ENCODE results near the gene PBX3. TPM values are rescaled to one million over a fixed set of nuclear protein-coding genes. Genes with fewer than 3 reads are reported as not detected.
"Not testable (repeated sequence)": the region's sequence is repeated elsewhere in the genome, so short reads cannot be mapped to it uniquely, and the experiment has no call there.

PBX3 gene
- total RNA-seq, 1 experiment from 2014 or later, result 27.2 TPM

DNA sequence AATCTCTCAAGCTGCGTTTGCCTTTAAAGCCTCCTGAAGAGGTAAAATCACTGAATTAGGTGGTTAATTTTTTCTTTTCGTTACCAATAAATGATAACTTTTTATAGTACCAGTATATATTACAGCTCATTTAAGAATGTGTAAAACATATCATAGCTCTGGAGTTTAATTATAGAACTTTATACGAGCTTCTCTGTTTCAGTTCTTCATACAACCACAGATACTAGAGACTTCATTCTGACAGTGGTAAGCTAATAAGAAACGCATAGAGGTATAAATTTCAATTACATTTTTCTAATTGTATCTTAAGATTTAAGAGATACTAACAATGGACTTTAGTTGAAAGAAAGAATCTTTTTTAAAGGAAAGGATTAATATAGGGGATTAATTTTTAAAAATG is 73.9 kb downstream of the PBX3 start:
- no peak for DNase-seq (ENCODE audit: low spot score)

DNA sequence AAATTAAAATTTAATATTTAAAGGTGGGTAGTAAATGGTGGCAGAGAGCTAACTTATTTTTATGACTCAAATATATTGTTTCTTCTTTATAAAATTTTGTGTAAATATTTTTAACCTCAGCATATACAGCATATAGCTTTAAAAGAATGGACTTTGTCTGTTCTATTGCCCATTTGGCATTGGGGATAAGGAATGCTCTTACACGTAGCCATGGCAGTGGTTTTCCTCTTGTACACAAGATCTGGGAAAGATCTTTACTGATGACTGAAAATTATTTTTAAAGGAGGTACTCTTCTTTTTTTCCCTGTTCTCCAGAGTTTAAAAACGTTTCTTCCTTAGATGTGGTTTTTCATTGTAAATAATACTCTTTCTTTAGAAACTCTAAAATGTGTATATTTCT is 75.0 kb downstream of the PBX3 start:
- no peak for DNase-seq (ENCODE audit: low spot score)

DNA sequence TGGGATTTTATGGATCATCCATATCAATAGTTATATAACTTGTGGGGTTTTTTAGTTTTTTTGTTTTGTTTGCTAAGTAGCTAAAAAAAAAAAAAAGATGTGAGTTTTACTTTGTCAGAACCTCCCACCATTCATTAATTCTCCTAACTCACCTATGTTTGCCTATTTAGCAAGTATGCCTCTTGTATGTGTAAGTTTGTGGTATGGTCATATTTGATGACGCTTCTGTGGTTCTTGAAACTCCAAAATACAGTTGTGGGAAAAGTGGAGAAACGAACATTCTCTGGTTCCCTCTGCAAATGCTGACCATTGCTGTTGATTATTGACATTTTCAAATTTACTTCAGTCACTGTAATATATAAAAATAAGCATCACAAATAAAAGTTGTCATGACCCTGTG is 75.7 kb downstream of the PBX3 start:
- no peak for DNase-seq (ENCODE audit: low spot score)

DNA sequence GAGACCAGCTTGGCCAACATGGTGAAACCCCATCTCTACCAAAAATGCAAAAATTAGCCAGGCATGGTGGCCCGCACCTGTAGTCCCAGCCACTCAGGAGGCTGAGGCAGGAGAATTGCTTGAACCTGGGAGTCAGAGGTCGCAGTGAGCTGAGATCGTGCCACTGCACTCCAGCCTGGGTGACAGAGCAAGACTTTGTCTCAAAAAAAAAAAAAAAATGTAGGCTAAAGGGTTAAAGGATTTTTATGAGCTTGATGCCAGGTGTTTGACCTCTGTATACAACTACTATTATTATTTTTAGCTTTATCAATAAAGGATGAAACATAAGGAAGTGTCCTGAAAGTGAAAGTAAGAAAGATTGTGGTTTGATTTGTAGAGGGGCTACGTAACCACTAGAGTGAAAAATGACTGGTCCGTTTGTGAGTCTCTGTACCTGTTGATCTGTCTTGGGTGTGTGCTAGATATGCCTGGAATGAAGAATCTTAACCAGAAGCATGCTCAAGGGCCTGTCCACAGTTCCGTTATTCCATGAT is 76.8 kb downstream of the PBX3 start:
- DNase-seq (ENCODE audit: low spot score), result not testable (repeated sequence)

DNA sequence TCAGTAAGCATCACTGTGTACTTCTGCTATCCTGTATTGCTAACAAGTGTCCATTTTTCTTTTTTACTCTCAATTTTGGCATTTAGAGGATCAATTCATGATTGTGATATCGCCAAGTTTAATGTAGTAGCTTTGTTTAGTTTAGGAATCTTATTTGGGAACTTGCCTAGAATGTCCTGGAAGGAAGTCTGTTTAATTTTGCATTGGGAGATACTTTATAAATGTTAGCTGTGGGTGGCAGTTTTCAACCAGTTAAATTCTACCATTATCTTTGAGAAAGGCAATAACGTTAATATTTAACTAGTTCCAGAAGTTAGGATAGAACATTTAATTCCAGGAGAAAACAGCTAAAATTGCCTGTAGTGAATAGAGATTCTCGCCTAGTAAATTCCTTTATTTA is 78.6 kb downstream of the PBX3 start:
- DNase-seq (ENCODE audit: low spot score), result no peak

DNA sequence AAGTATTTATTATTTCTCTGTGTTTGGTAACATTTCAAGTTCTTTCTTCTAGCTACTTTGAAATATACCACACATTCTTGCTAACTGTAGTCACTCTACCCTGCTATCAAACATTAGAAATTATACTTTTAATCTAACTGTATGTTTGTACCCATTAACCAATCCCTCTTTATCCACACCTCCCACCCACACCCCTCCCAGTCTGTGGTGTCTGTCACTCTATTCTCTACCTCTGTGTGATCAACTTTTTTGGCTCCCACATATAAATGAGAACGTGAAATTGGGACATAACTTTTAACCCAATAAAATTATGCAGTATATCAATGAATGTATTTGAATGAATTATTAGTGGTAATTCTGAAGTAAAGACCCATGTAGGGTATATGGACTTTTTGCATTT is 79.7 kb downstream of the PBX3 start:
- DNase-seq (ENCODE audit: low spot score), result no peak

DNA sequence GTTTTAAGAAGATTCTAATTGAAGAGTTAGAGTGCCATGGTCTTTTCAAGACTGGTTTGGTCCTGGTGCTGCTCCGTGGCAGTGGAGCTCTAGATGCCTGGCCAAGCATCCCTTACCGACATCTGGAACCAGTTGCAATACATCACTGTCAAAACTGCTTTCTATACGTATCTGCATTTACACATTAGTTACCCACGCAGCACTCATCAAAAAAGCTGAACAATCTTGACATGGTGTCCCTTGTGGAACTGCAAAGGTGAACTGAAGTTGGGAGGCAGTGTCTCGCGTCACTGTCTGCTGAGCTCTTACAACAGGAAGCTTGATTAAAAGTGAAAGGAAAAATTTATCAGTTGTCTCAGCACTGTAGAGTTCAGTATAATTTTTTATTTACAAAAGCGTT is 82.6 kb downstream of the PBX3 start:
- no peak for DNase-seq (ENCODE audit: low spot score)

DNA sequence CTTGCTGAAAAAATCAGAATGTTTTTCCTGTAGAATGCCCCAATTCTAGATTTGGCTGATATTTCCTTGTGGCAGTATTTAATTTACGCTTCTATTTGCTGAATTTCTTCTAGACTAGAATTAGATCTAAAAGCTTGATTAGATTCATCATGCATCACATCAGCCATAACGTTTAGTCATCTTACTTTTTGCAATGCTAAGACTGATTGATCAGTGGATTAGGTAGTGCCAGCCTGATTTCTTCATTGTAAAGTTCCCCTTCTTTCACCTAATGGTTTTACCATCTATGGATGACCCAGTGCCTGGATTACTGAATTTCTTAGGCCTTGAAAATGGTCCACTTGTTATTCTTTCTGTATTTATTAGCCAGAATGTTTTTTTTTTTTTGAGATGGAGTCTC is 83.9 kb downstream of the PBX3 start:
- no peak for DNase-seq (ENCODE audit: low spot score)

DNA sequence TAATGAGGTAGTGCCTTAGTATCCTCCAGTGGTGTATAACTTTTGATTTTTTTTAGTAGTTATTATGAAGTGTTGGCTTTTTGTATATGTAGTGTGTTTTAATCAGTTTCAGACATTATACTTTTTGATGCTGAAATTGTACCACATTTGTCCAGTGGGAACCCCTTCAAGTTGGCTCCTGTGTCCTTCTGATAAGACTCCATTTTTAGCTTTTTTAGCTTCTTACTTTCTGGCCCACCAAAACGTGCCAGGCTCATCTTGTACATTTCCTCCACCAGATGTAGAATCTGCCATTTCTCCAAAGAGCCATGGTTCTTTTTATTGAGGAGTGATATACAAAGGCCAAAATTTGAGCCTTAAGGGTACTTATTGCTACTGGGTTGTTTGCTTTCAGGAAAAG is 84.4 kb downstream of the PBX3 start:
- DNase-seq (ENCODE audit: low spot score), result no peak

DNA sequence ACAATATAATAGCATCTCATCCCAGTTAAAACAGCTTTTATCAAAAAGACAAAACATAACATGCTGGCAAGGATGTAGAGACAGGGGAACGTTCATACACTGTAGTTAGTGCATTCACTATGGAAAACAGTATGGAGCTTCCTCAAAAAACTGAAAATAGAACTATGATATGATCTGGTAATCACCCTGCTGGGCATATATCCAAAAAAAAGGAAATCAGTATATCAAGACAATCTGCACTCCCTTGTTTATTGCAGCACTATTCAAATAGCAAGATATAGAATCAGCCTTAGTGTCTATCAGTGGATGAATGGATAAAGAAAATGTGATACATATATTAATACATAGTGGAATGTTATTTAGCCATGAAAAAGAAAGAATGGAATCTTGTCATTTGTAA is 88.5 kb downstream of the PBX3 start:
- no peak for DNase-seq (ENCODE audit: low spot score)

DNA sequence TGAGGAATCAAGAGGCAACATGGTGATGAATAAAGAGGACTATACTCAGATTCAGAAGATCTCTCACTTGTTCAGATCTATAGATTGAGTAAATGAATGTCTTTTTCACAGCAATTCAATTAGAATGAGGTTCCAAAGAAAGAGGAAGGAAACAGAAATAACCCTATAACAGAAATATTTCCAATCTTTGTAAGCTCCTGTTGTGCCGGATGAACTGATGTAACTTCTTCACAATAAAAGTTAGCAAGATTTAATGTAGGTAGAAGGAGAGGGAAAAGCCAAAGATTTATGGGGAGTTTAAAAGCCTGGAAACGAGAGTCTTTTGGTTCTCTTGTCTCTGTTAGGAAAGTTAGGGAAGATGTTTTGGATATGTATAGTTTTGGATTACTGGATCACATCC is 92.1 kb downstream of the PBX3 start:
- no peak for DNase-seq (ENCODE audit: low spot score)

DNA sequence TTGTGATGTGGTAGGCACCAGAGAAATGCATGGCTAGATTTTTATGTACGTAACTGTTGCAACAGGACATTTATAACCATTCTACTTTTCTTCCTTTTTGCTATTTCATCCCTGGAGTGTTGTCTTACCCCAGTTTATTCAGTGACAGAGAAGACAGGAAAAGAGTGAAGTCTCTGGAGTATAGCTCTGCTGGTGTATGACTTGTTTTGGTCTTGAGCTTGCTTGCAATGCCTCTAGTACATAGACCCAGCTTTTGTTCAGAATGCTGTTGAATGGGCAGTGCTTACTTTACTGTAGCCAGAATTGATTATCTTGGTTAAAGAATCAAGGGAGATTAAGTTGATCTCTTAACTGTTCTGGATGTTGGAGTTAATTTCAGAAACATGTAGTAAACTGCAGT is 94.3 kb downstream of the PBX3 start:
- no peak for DNase-seq (ENCODE audit: low spot score)

DNA sequence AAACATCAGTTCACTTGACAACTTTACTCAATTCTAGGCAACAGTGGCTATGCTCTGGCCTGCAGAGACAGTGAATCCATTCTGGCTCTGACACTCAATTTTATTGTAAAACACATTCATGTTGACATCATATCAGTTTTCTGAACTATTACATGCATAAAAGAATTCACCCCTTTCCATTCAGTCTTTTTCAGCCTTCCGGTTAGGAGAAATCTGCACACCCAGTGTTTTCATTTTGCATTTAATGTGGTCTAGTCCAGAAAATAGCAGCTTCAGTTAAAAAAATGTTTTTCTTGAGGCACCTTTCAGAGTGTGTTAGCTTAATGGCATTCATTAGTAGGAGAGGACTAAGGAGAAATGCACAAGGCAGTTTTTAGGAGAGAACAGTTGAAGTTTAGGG is 95.1 kb downstream of the PBX3 start:
- DNase-seq (ENCODE audit: low spot score), result no peak

DNA sequence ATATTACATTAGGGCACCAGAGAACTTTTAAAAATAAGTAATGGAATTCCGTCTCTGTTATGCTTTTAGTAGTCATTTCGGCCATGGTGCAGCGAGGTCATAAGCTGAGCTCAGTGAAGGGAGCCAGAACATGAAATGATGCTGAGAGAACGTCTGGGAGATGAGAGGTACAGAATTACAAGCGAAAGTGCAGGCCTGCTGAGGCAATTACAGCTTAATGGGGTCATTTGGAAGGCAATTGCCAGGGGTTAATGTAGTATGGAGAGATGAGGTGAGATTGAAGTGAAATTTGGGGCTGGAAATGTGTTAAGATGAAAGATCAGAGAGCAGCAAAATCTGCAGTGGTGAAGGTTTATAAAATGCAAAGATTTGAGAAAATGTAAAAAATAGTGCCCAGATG is 96.5 kb downstream of the PBX3 start:
- DNase-seq (ENCODE audit: low spot score), result no peak

DNA sequence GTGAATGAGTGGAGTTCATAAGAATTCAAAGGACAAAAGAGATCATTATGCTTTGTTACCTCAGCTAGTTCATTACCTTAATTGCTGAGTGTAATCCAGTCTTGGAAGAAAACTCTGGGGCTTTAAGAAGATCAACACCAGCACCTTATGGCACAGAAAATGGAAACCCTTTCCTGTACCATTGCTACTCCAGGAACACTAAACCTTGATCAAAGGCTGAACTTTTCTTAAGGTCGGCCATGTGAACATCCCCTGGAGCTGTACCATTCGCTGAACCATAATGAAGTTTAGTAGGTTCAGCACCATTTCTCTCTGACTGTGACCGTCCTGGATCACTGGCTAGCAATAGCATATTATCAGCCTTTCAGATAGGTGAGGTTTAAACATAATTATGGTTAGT is 97.4 kb downstream of the PBX3 start:
- DNase-seq (ENCODE audit: low spot score), result no peak

DNA sequence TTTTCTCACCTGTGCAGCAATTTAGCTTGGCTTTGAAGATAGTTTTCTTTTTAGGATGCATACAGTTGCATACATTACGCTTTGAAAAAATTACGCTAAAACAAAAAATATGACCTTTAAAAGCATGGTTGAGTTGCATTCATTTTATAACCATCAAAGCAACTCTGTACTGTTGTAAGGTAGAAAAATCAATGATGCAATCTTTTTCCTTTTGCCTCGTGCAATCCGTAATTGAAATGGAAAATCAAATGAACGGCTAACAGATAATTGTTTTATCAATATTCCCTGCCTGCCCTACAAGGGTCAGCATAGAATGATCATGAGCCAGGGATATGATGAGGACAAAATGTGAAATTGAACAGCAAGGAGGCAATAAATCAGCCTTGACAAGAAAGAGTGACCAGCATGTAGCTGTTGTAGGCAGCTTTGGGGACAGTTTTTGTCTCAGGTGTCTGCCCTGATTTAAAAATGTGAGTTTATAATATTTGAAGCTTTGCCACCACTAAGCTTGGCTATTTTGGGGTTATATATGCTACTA is 98.2 kb downstream of the PBX3 start:
- DNase-seq (ENCODE audit: low spot score), result no peak

DNA sequence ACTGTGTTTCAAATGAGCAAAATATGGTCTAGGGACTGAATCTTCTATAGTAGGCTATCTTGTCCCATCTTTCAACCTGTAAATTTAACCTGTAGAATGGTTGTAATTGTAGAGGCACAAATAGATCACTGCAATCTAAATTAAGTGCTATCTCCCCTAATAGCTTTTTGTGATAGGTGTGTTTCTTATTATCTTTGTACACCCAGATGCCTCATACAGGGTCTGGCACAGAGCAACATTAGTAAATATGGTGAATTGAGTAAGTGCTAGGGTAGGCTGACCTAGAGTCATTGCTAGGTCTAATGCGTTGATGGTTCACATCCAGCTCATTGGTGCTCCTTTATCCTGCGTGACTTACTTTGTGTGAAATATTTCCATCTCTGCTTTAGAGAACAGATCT is 100.6 kb downstream of the PBX3 start:
- no peak for DNase-seq (ENCODE audit: low spot score)

DNA sequence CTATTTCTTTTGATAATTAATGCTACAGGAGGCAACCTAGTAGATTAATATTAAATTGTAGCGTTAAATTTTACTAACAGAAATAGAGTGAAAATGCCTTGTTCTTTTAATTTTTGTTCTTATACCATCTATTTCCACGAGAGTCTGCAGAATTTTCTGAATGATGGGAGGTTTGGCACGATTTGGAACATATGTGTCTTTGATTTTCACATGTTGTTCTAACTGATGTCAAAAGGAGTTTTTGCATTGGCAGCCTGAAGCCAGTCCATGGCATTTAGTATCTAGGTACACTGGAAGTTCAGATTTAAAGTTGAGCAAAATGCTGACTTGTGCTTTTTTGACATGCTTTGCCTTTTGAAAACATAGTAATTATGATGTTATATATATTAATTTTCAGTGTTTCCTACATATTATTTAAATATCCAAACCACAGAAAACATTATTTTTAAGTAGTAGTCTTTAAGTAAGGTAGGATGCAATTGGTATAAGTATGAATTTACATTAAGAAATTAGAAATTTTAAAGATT is 103.0 kb downstream of the PBX3 start:
- no peak for DNase-seq (ENCODE audit: low spot score)

DNA sequence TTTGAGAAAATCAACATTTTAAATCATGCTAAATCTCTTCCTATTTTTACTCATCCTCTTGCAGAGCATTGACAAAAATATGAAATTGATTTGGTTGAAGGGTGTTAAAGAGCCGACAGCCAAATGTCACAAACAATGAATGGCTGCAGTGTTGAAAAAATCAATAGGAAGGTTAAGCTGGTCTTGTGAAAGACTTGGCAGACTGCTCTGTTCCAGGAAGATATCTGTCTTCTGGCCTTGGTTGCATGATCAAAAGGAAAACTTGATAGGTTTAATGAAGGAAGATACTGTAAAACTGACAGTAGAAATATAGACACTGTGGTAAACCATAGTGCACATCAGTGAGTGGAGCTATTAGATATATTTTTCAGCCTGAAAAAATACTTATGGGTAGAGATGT is 103.6 kb downstream of the PBX3 start:
- peak; percentile 10 for DNase-seq (ENCODE audit: low spot score)

DNA sequence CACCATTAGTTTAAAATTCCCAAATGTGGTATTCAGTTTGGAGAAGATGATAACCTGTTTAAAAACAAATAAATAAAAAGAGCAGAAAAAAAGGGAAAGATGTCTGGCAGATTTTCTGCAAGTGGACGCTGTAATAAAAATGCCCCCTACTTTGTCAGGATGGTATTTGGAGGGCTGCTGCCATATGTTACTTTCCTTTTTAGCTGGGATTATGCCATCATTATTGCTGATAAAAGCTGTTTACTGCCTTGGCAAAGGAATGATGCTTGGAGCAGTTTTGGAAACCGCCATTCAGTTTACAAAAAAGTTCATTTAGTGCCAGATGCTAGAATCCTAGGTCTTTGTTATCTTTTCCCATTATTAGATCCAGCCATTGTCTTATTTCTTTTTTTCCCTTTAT is 104.8 kb downstream of the PBX3 start:
- no peak for DNase-seq (ENCODE audit: low spot score)

DNA sequence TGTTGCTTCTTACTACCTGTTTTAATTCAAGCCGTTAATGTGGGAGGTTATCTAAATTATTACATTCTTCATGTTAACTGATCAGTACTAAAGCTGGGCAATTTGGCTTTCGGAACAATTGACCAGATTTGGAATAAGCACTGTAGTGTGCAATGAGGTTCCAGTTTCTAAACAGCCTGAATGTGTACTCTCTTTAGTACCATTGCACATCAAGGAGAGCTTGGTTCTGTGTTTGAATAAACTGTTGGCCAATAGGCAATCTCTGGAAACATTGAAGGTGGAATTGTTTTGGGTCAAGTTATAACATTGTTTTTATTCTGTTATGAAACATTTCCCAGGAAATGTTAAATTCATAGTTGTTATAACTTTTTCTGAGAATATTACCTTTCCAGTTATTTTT is 105.2 kb downstream of the PBX3 start:
- DNase-seq (ENCODE audit: low spot score), result no peak

DNA sequence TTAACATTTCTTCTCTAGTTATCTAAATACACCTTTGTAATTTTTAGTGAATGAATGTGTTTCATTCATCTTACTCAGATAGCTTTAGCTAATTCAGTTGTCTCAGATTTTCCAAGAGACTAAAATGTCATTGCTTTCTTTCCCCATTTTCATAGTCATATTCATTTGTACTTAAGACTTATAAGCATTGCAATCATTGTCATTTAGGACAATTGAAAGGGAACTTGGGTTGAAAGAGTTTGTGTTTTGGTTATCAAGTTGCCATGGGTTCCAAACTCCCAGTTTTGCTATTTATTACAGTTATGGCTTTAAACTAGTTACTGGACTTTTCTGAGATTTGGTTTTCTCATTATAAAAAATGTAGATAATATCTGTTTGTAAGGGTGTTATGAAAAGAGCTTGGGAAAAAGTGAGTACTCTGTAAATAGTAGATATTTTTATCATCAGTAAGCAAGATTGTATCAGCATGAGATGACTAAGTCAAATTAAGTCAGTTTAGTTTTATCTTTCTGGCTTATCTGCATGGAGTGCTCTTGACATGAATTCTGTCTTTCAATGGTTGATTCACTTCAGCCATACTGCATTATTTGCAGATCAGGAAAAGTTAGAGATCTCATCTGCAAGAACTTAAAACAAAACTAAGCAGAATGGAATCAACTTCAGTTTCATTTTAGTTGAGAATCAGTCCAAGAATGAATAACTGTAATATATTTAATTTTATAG is 107.5 kb downstream of the PBX3 start:
- peak; percentile 14 for DNase-seq (ENCODE audit: low spot score)

DNA sequence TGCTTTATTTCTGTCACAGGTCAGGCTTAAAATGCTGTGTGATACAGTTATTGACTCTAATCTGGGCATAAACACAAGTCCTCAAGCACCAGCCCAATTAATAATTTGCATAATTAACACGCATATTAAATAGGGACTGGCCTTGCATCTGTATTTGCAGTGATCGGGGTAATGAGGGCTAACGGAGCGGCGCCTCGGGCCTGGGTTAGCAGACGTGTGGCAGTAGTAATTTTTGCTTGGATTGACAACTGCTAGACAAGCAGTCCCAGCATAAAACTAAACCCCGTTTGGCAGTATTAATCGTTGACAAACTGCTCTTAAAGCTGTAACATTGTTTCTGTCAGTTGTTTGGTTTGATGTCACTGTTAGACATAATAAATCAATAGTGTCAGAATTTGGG is 109.2 kb downstream of the PBX3 start:
- no peak for DNase-seq (ENCODE audit: low spot score)

All from HT-29 (cell line).